CD8-positive, alpha-beta memory T cell (primary cell): ENCODE data around the gene EIF5A. TPM values are rescaled to one million over a fixed set of nuclear protein-coding genes. Genes with fewer than 3 reads are reported as not detected.
A peak's percentile ranks its signal among the peaks of the same experiment; 100 is the strongest.

ENCODE experiments used
- CTCF ChIA-PET: fragments of 350-600 bp; sonication (Branson Sonifier 250); formaldehyde crosslinking; loops from one replicate; lab custom pipeline; 2021; ENCODE audit warnings: antibody characterized with exemption; lab: Charles Lee
- POLR2A ChIA-PET: fragments of 350-600 bp; sonication (Branson Sonifier 250); formaldehyde crosslinking; loops from one replicate; lab custom pipeline; 2021; ENCODE audit warnings: antibody characterized with exemption; lab: Charles Lee
- DNase-seq, 5 donors: peaks; one replicate each; pipeline versions ENCODE4 v3.0.0 to v3.0.0-alpha.2; 2020 to 2022; ENCODE audit warnings: mixed read lengths in 1 of 5
- H3K27ac ChIP-seq: one replicate; pipeline ENCODE4 v1.7.0; 2013; ENCODE audit warnings: low read depth, mild to moderate bottlenecking, low read length, moderate library complexity
- H3K27me3 ChIP-seq: 2 replicates; pipeline ENCODE4 v1.7.0; 2013; ENCODE audit warnings: low read length, mild to moderate bottlenecking; ENCODE audit not compliant: insufficient read depth, poor library complexity, severe bottlenecking
- H3K36me3 ChIP-seq: 2 replicates; pipeline ENCODE4 v1.7.0; 2013; ENCODE audit warnings: mild to moderate bottlenecking, low read length, moderate library complexity; ENCODE audit not compliant: insufficient read depth
- H3K4me1 ChIP-seq: 2 replicates; pipeline ENCODE4 v1.7.0; 2013; ENCODE audit warnings: mild to moderate bottlenecking, low read length, moderate library complexity; ENCODE audit not compliant: insufficient read depth
- H3K4me3 ChIP-seq: 2 replicates; pipeline ENCODE4 v1.7.0; 2013; ENCODE audit warnings: mild to moderate bottlenecking, low read length
- H3K9me3 ChIP-seq: 2 replicates; pipeline ENCODE4 v1.7.0; 2013; ENCODE audit warnings: mild to moderate bottlenecking, low read length
- H3K27ac Mint-ChIP-seq, 8 donors: one replicate each; pipeline ENCODE4 v1.8.0; 2020 to 2021; ENCODE audit warnings: mixed read lengths in 8 of 8, mild to moderate bottlenecking in 6 of 8, inconsistent platforms in 3 of 8, moderate library complexity in 3 of 8
- H3K27me3 Mint-ChIP-seq, 2 donors: one replicate each; pipeline ENCODE4 v1.8.0; 2020 to 2021; ENCODE audit warnings: mixed read lengths in 2 of 2, mild to moderate bottlenecking in 1 of 2, moderate library complexity in 1 of 2
- H3K36me3 Mint-ChIP-seq, 3 donors: one replicate each; pipeline ENCODE4 v1.8.0; 2020 to 2021; ENCODE audit warnings: mixed read lengths in 3 of 3, inconsistent platforms in 1 of 3, mild to moderate bottlenecking in 1 of 3
- H3K4me1 Mint-ChIP-seq, 3 donors: one replicate each; pipeline ENCODE4 v1.8.0; 2020 to 2021; ENCODE audit warnings: mixed read lengths in 3 of 3, inconsistent platforms in 1 of 3, mild to moderate bottlenecking in 1 of 3
- H3K4me3 Mint-ChIP-seq, 7 donors: one replicate each; pipeline ENCODE4 v1.8.0; 2020 to 2021; ENCODE audit warnings: mixed read lengths in 7 of 7, mild to moderate bottlenecking in 6 of 7, moderate library complexity in 4 of 7, inconsistent platforms in 2 of 7
- H3K9me3 Mint-ChIP-seq, 5 donors: one replicate each; pipeline ENCODE4 v1.8.0; 2020 to 2022; ENCODE audit warnings: mixed read lengths in 5 of 5, mild to moderate bottlenecking in 3 of 5, moderate library complexity in 2 of 5, inconsistent platforms in 1 of 5
- polyA plus RNA-seq: library from polyadenylated mRNA; unstranded; fragments of 300-500 nt; fragmentation: Illumina TruSeq; gene quantifications from one replicate; pipeline ENCODE4 v1.2.3, GENCODE V29; 2021
- total RNA-seq, 2 experiments: library from RNA; stranded (reverse); gene quantifications; one replicate each; pipeline ENCODE4 v1.2.3, GENCODE V29; 2021

EIF5A gene
- total and polyA plus RNA-seq, 3 experiments from 2014 or later = 230 to 1,595 (median 1,533) TPM

DNA sequence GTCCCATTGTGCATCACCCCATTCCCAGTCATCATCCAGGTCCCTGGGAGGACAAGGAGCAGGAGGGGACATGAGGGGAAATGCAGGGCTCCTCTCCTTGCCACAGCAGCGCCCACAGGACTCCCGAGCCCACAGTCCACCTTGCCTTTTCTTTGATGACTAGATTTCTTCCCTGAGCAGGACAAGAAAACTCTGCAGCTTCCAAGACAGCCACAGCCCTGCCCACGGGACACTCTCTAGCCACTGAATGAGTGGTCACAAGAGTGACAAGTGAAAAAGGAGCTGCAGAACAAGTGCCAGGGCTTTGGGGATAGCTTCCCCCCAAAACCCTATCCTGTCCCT lies 17.0 kb downstream of the EIF5A start:
- H3K27ac ChIP-seq = no peak overlapping the region
- peaks cover 23% of the 10 kb centered on the region for H3K4me1 ChIP-seq
- peaks cover 36% of the 10 kb centered on the region for H3K36me3 ChIP-seq
- no peaks in the 10 kb centered on the region for H3K27me3 ChIP-seq
- H3K4me1 Mint-ChIP-seq = peaks cover 17 to 30% (median 18%) of the 10 kb centered on the region in 3 donors
- DNase-seq = no peak
- no peak overlapping the region for H3K4me3 ChIP-seq
- H3K27me3 Mint-ChIP-seq = peaks cover 0 to 2% of the 10 kb centered on the region in 2 donors
- ChIA-PET POLR2A (interaction anchor here (1.0 to 1.6 kb wide), 4 partner anchors 10 to 15 kb away, joined by 3 to 7 read pairs (median 4); partner anchors contain the start of gene ACAP1), CTCF (interaction anchor here (0.6 to 9.8 kb wide), 10 partner anchors 9 to 112 kb away, joined by 3 to 85 read pairs (median 4); partner anchors contain the start of genes ACAP1, GPS2 and TMEM256)
- peaks cover 0 to 73% (median 5%) of the 10 kb centered on the region in 3 donors for H3K36me3 Mint-ChIP-seq
- no peaks in the 10 kb centered on the region for H3K9me3 ChIP-seq
- no peaks in the 10 kb centered on the region for H3K9me3 Mint-ChIP-seq
- H3K27ac Mint-ChIP-seq = peak overlapping the region in 2 of 8 donors; percentile 11 to 80
- H3K4me3 Mint-ChIP-seq = peak overlapping the region in 1 of 7 donors; percentile 58

DNA sequence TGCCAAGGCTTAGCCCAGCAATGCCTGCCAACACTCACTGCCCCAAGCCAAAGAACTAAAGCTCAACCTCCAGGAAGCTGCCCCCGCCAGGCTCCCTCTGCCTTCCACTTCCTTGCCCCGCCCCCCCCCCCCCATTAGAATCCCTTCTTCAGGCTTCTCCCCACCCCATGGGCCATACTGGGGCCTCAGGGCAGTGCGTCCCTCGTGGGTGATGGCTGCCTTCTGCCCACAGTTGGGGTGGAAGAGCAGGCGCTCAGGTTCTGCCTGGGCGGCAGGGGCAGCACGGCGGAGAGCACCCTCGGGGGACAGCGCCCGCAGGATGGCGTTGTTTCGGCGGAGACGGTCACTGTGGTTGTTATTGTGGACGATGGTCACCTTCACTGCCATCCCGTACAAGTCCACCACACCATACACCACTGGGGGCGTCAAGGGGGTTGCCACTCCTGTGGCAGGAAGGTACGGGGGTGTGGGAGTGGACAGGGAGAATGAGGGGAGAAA lies 17.7 kb downstream of the EIF5A start:
- H3K27me3 Mint-ChIP-seq = peaks cover 0 to 2% of the 10 kb centered on the region in 2 donors
- no peak overlapping the region for H3K27ac Mint-ChIP-seq
- Histone ChIP-seq H3K9me3 (no peaks in the 10 kb centered on the region), H3K36me3 (peaks cover 36% of the 10 kb centered on the region), H3K27me3 (no peaks in the 10 kb centered on the region), H3K27ac (no peak overlapping the region), H3K4me1 (peaks cover 23% of the 10 kb centered on the region), H3K4me3 (no peak overlapping the region)
- H3K36me3 Mint-ChIP-seq = peaks cover 0 to 76% (median 5%) of the 10 kb centered on the region in 3 donors
- CTCF ChIA-PET = interaction anchor here (0.6 to 9.8 kb wide), 9 partner anchors 10 to 111 kb away, joined by 3 to 85 read pairs (median 4); partner anchors contain the start of genes ACAP1, GPS2 and TMEM256
- H3K4me3 Mint-ChIP-seq = no peak overlapping the region
- peaks cover 23 to 36% (median 25%) of the 10 kb centered on the region in 3 donors for H3K4me1 Mint-ChIP-seq
- POLR2A ChIA-PET = interaction anchor here (1.0 kb wide), 2 partner anchors 9 to 11 kb away, joined by 3 read pairs; partner anchors contain the start of gene ACAP1
- DNase-seq = no peak
- H3K9me3 Mint-ChIP-seq = no peaks in the 10 kb centered on the region

DNA sequence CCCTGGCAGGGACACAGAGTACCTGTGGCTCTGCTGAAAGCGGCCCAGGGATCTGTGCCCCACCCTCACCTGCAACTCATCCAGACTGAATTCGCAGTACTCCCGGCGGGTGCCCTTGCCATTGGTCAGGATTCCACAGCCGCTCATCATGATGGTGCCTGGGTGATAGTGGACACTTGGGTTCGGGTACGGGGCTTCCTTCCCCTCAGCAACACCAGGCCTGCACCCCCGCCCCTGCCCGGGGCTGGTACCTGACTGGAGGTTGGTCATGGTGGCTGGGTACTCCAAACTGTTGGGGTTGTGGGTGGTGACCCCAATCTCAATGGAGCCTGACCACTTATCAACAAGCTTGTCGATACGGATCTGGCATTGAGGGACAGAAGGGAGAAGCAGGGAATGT lies 18.8 kb downstream of the EIF5A start:
- H3K4me1 Mint-ChIP-seq = peaks cover 26 to 44% (median 30%) of the 10 kb centered on the region in 3 donors
- ChIA-PET POLR2A (interaction anchor here (1.7 kb wide), 1 partner anchor 10 kb away, joined by 8 read pairs; the partner anchor contains the start of gene ACAP1), CTCF (interaction anchor here (1.1 to 9.8 kb wide), 5 partner anchors 12 to 111 kb away, joined by 3 to 85 read pairs (median 5); partner anchors contain the start of gene ACAP1)
- no peaks in the 10 kb centered on the region for H3K27me3 ChIP-seq
- no peaks in the 10 kb centered on the region for H3K9me3 Mint-ChIP-seq
- no peak overlapping the region for H3K27ac ChIP-seq
- peaks cover 0 to 65% (median 2%) of the 10 kb centered on the region in 3 donors for H3K36me3 Mint-ChIP-seq
- H3K4me3 Mint-ChIP-seq = peak overlapping the region in 1 of 7 donors; percentile 64
- H3K27me3 Mint-ChIP-seq = peaks cover 0 to 2% of the 10 kb centered on the region in 2 donors
- peak overlapping the region in 2 of 8 donors; percentile 75 to 82 for H3K27ac Mint-ChIP-seq
- no peak overlapping the region for H3K4me3 ChIP-seq
- DNase-seq = no peak
- H3K9me3 ChIP-seq = no peaks in the 10 kb centered on the region
- H3K36me3 ChIP-seq = peaks cover 28% of the 10 kb centered on the region
- H3K4me1 ChIP-seq = peaks cover 32% of the 10 kb centered on the region

DNA sequence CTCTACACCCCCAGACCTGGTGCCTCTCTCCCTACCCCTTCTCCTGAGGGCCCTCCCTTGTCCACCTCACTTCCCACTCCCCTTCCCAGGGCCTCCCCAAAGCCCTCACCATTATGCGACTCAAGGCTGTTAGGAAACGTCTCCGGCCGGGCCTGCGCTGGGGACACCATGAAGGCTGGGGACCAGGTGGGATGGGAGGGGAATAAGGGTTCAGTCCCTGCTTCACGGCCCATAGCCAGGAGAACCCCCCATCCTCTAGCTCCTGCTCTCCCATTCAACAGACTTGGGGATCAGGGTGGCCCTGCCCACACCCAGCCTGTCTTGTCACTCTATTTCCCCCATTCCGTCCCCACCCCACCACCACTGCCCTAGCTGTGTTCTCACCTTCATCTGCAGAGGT lies 19.6 kb downstream of the EIF5A start:
- Histone ChIP-seq H3K27ac (no peak overlapping the region), H3K27me3 (no peaks in the 10 kb centered on the region), H3K4me3 (no peak overlapping the region), H3K9me3 (no peaks in the 10 kb centered on the region), H3K36me3 (peaks cover 20% of the 10 kb centered on the region), H3K4me1 (peaks cover 37% of the 10 kb centered on the region)
- peak overlapping the region in 2 of 8 donors; percentile 20 to 80 for H3K27ac Mint-ChIP-seq
- DNase-seq = no peak
- no peaks in the 10 kb centered on the region for H3K9me3 Mint-ChIP-seq
- peaks cover 0 to 56% (median 0%) of the 10 kb centered on the region in 3 donors for H3K36me3 Mint-ChIP-seq
- ChIA-PET CTCF (interaction anchor here (1.0 to 9.8 kb wide), 4 partner anchors 11 to 110 kb away, joined by 3 to 85 read pairs (median 7); partner anchors contain the start of gene ACAP1), POLR2A (interaction anchor here (1.1 to 1.7 kb wide), 2 partner anchors 9 to 12 kb away, joined by 4 to 8 read pairs; partner anchors contain the start of genes ACAP1 and GPS2)
- peak overlapping the region in 2 of 7 donors; percentile 40 to 81 for H3K4me3 Mint-ChIP-seq
- H3K4me1 Mint-ChIP-seq = peaks cover 26 to 48% (median 31%) of the 10 kb centered on the region in 3 donors
- peaks cover 0 to 2% of the 10 kb centered on the region in 2 donors for H3K27me3 Mint-ChIP-seq

DNA sequence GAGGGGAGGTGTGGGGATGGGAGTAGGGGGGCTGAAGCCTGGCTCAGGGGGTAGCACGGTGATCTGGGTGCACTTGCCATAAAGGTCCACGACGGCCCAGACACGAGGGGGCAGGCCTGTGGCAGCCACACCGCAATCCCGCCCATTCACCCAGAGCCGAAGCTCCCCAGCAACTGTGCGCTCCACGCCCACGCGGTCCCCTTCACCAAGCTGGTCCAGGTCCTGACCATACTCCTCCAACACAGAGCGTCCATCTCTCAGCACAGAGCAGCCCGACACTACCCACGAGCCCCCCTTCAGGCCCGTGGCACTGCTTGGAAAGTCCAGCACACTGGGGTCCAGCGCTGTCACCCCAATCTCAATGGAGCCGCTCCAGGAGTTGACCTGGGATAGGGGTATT lies 20.1 kb downstream of the EIF5A start:
- Histone ChIP-seq H3K4me3 (no peak overlapping the region), H3K4me1 (peaks cover 41% of the 10 kb centered on the region), H3K27ac (no peak overlapping the region), H3K27me3 (no peaks in the 10 kb centered on the region), H3K36me3 (peaks cover 15% of the 10 kb centered on the region), H3K9me3 (no peaks in the 10 kb centered on the region)
- Mint-ChIP-seq H3K4me1 (peaks cover 30 to 52% (median 35%) of the 10 kb centered on the region in 3 donors), H3K36me3 (peaks cover 0 to 52% (median 0%) of the 10 kb centered on the region in 3 donors), H3K27ac (peak overlapping the region in 3 of 8 donors; percentile 64 to 98 (median 97)), H3K27me3 (peaks cover 0 to 2% of the 10 kb centered on the region in 2 donors), H3K4me3 (peak overlapping the region in 3 of 7 donors; percentile 67 to 86 (median 81)), H3K9me3 (no peaks in the 10 kb centered on the region)
- CTCF ChIA-PET = interaction anchor here (1.0 to 9.8 kb wide), 3 partner anchors 10 to 109 kb away, joined by 7 to 85 read pairs (median 7); partner anchors contain the start of gene ACAP1
- POLR2A ChIA-PET = interaction anchor here (1.1 to 1.7 kb wide), 2 partner anchors 9 to 12 kb away, joined by 4 to 8 read pairs; partner anchors contain the start of genes ACAP1 and GPS2
- DNase-seq = no peak

DNA sequence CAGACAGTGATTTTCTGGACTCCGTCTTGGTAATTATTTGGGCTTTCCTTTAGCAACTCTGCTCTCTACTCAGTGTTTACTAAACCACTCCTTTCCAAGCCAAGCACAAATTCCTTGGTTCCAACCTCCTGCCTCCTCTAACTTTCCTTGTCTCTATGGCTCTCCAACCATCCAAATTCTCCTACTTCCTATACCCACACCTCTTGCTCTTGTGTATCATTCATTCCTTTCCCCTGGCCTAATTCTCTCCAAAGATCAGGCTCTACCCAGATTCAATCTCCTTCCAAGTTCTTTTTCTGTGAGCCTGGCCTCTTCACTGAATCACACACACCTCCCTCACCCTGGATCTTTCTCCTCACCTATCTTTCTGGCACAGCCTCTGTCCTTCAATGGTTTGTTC lies 20.6 kb downstream of the EIF5A start:
- Mint-ChIP-seq H3K4me3 (peak overlapping the region; percentile 81 to 98 (median 95)), H3K4me1 (peaks cover 33 to 56% (median 40%) of the 10 kb centered on the region in 3 donors), H3K9me3 (no peaks in the 10 kb centered on the region), H3K27ac (peak overlapping the region in 7 of 8 donors; percentile 52 to 98 (median 85)), H3K36me3 (peaks cover 0 to 47% (median 0%) of the 10 kb centered on the region in 3 donors), H3K27me3 (peaks cover 0 to 2% of the 10 kb centered on the region in 2 donors)
- ChIA-PET POLR2A (interaction anchor here (0.6 to 1.7 kb wide), 2 partner anchors 8 to 346 kb away, joined by 3 to 8 read pairs; partner anchors contain the start of gene ACAP1), CTCF (interaction anchor here (2.0 to 9.8 kb wide), 4 partner anchors 10 to 32 kb away, joined by 8 to 85 read pairs (median 16); partner anchors contain the start of genes ACAP1 and TMEM95)
- Histone ChIP-seq H3K4me1 (peaks cover 41% of the 10 kb centered on the region), H3K4me3 (no peak overlapping the region), H3K9me3 (no peaks in the 10 kb centered on the region), H3K27ac (no peak overlapping the region), H3K36me3 (peaks cover 10% of the 10 kb centered on the region), H3K27me3 (no peaks in the 10 kb centered on the region)
- DNase-seq = no peak

DNA sequence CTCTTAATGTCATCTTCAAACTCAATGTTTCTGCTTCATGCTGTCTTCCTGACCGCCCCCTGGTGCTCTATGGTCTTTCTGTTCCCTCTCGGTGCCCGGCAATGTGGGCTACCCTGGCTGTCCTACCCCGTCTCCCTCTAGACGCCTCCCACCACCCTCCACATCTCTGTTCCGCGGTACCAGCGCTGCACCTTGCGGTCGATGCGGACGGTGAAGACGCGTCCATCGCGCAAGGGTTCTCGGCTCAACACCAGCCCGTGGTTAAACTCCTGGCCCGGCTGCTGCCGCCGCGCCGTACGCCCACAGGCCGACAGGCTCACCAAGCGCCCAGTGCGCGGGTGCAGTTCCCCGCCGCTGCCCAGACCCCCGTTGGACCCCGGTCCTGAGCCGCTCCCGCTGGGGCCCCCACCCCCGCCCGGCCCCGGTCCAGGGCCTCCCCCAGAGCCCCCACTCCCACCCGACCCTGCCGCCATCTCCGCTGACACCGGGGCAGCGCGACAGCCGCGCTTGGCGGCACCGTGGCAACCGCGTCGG lies 21.5 kb downstream of the EIF5A start, which contains the start of gene NEURL4:
Gene NEURL4, minus strand, starts transcription at position 496 of the 534 bp plus-strand sequence. Its CDS starts 23 bp downstream, at position 473.
- Mint-ChIP-seq H3K4me1 (peaks cover 37 to 58% (median 46%) of the 10 kb centered on the region in 3 donors), H3K36me3 (peaks cover 0 to 38% (median 0%) of the 10 kb centered on the region in 3 donors), H3K4me3 (peak within 1 kb of the TSS; percentile 91 to 99 (median 97)), H3K27me3 (peaks cover 0 to 2% of the 10 kb centered on the region in 2 donors), H3K27ac (peak within 1 kb of the TSS; percentile 95 to 99 (median 97)), H3K9me3 (no peaks in the 10 kb centered on the region)
- Histone ChIP-seq H3K9me3 (no peaks in the 10 kb centered on the region), H3K27me3 (no peaks in the 10 kb centered on the region), H3K27ac (peak within 1 kb of the TSS; percentile 82), H3K4me1 (peaks cover 43% of the 10 kb centered on the region), H3K36me3 (peaks cover 1% of the 10 kb centered on the region), H3K4me3 (peak within 1 kb of the TSS; percentile 79)
- ChIA-PET POLR2A (interaction anchor here (0.6 to 2.5 kb wide), 11 partner anchors 14 to 359 kb away, joined by 3 to 21 read pairs (median 4); partner anchors contain the start of genes GABARAP, GPS2, KCTD11 and POLR2A), CTCF (interaction anchor here (1.0 to 9.8 kb wide), 10 partner anchors 9 to 359 kb away, joined by 3 to 85 read pairs (median 6); partner anchors contain the start of genes ACAP1, TMEM95 and TP53)
- DNase-seq = peak in 2 of 5 donors; percentile 35 to 60
